ENCODE data around the gene PITPNC1.

Gene PITPNC1

DNA sequence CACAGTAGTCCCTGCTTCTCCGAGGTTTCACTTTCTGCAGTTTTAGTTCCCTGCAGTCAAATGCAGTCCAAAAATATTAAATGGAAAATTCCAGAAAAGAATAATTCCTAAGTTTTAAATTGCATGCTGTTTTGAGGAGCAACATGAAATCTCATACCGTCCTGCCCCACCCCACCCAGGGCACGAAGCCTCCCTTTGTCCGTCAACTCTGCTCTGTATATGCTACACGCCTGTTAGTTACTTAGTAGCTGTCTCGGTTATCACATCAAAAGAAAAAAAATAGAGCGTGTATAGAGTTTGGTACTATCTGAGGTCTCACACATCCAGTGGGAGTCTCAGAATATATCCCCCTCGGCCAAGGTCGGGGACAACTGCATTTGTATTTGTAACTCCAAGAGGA, 211.2 kb downstream of the PITPNC1 start:
- DNase-seq: no peak

DNA sequence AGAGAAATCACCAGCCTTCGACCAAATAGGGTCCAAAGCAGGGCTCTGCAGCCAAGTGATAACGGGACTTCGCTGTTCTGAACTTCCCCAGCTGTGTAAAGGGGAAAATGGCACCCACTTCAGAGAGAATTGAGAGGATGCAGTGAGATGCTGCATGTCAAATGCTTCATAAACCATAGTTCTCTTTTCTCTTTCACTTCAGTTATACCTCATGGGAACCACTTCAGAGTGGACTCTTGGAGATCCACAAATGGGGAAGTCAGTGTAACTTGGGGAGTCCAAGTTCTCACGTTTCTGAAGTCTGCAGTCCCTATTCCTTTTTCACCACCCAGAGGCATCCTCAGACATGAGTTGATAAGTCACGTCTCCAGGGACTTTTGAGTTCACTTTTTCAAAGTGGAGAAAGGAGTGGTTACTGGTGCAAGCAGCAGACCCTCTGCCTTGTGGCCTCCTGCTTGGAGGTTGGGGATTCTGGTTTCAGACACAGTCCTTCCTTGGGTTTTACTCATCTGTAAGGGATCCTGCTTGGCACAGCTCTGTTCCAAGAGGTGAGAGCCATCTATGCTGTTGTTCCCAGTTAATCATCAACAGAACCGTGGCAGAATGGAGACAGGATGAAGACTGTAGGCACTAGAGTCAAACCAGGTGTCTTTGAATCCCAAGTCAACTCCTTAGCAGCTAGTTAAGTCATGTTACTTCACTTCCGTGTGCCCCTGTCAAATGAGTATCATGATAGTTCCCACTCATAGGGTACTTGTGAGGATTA, 217.2 kb downstream of the PITPNC1 start:
- peak; percentile 43 to 50 for DNase-seq

DNA sequence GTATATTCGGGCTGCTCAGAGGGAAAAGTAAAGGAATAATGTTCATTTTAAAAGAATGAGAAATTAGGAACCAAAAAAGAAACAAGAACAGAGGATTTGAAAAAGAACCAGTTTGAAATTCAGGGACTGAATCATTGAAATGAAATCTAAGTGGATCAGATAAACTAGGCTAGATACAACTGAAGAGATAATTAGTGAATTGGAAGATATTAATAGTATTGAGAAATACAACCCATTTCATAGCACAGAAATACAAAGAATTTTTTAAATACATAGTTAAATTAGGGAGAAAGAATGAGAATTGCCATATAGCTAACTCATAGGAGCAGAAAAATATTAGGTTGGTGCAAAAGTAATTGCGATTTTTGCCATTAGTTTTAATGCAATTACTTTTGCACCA, 223.3 kb downstream of the PITPNC1 start:
- no peak for DNase-seq

DNA sequence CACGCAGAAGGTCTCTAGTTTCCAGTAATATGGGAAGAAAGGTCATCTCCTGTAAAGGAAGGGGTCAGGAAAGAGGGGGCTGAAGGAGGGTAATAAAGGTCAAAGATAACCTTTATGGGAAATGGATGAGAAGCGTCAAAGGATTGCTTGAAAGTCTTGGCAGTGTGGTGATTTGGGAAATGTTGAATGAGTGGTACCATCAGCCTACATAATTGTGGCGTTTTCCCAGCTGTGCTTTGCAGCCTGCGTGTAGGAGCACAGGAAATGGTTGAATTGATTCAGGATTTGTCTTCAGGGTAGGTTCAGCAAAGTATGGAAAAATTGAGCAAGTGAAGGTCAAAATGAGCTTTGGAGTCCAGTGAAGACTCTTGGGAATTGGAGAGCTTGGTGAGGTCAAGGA, 224.8 kb downstream of the PITPNC1 start:
- no peak for DNase-seq

DNA sequence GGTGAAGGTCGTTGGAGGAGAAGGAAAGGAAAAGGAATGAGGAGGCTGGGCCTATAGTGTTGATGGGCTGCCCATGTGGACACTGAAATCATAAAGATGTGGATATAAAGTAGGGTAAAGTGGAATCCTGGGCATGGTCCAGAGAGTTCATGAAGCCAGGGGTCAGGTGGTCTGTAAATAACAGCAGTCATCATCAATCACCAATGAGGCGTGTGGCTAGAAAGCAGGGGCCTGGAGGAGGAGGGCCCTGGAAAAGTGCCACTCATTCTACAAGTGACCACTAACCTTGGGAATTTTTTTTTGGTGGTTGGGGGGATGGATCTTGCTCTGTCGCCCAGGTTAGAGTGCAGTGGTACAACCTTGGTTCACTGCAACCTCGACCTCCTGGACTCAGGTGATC, 225.4 kb downstream of the PITPNC1 start:
- DNase-seq: no peak

DNA sequence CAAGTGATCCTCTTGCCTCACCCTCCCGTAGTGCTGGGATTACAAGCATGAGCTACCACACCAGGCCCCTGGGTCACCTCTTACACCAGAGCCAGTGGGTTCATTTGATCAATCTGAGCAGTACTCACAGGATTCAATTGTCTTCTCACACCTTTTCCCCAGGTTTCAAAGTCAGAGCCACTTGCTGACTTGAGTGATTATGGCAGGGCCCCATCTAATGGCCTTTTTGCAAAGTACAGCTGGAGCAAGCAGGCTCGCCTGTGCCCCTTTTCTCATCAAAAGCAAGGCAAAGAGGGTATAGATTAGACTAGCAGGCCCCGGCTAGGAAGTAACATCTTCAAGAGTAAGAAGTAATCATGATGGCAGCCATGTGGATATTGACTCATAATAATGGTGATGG, 225.9 kb downstream of the PITPNC1 start:
- peak; percentile 13 to 36 for DNase-seq

DNA sequence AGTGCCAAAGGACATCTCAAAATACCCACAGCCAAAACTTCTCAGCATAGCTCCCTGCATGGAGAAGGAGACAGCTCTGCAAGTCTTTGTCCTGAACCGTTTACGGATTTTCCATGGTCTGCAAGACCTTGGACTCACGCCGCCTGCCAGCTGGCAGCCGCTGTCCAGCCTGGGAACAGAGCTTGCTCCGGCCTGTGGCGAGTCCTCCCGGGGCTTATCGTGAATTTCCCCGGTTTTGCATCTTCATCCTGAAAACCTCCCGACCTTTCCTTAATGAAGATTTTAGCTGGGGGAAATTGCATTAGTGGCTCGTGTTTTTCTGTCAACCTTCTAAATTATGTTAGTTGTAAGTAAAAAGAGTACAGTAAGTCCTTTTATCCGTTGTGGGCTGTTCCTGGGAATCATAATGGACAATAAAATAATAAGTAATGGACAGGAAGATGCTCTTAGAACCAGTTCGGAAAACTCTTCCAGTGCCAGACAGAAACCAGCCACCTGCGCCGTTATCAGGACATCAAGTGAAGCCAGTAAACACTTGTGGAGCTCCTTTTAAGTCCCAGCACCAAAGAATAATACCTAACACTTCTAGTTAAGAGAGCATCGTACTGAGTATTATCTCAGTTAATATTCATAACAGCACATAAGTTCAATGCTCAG, 228.3 kb downstream of the PITPNC1 start:
- no peak for DNase-seq

DNA sequence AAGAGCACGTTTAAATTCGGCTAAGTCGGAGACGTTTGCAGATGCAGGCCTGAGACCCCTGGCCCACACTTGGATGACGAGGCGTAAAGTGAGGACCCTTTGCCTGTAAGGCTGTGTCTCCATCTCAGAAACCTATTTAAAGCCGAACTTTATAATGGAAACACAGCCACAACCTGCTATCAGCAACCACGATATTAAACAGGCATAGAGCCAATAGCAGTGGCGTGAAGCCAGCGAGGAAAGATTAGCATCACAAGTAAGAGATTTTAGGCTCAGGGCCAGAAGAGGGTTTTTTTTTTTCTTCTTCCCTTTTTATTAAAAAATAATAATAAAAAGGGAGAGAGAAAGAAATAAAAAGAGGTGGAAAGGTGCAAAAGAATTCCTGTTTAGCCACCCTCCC, 229.4 kb downstream of the PITPNC1 start:
- no peak for DNase-seq

DNA sequence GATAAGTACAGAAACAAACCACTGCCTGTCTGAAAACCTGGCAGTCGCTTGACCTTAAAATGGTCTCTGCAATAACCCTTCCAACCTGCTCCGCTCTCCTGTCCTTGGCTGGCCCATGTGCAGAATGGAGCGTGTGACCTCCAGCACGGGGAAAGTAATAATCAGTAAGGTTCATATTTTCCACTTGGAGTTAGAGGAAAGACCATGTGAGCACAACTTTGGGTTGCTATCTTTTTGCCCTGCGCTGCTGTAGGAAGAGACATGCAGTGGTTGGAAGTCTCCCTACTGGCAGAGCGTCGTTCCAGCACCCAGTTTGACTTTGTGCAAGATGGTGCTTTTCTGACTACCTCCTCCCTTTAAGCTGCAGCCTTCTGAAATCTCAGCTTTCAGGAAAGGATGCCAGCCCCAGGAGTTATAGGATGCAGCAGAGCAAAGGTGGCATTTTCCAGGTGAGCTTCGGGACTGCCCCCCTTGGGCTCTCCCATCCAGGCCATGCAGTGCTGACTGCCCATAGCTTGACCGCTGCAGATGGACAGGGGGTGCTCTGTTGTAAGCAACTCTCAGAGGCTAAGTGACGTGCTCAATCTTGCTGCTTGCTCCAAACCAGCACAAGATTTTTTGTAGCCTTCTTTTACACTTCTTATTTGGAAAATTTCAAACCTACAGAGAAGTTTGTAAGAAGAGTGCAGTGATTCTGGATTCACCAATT, 230.0 kb downstream of the PITPNC1 start:
- no peak for DNase-seq

DNA sequence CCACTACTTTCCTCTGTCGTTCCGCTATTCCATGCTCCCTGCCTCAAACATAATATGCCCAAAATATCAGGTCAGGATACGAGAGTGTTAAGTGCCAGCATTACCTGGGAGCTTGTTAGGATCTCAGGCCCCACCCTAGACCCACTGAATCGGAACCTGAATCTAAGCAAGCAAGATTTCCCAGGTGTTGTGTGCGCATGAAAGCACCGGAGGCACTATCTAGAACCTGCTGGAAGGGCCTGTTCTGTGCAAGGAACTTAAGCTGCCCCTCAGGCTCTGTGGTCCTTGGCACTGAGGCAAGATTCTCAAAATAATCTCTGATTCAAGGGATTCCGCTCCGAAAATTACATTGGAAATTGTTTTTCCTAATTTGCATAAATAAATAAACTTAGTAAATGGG, 233.0 kb downstream of the PITPNC1 start:
- no peak for DNase-seq

DNA sequence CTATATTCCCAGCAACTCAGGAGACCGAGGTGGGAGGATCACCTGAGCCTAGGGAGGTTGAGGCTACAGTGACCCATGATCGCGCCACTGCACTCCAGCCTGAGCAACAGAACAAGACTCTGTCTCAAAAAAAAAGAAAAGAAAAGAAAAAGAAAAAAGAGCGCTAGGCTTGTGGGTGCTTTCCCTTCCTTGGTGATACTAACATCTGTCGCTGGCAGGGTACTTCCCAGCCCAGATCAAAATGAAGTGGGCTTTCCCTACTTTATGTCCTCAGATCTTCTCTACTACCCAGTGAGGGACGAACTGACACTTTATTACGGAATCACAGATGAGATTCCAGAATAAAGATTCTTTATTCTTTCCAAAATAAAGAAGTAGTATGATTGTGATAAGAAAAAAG, 236.9 kb downstream of the PITPNC1 start:
- no peak for DNase-seq

DNA sequence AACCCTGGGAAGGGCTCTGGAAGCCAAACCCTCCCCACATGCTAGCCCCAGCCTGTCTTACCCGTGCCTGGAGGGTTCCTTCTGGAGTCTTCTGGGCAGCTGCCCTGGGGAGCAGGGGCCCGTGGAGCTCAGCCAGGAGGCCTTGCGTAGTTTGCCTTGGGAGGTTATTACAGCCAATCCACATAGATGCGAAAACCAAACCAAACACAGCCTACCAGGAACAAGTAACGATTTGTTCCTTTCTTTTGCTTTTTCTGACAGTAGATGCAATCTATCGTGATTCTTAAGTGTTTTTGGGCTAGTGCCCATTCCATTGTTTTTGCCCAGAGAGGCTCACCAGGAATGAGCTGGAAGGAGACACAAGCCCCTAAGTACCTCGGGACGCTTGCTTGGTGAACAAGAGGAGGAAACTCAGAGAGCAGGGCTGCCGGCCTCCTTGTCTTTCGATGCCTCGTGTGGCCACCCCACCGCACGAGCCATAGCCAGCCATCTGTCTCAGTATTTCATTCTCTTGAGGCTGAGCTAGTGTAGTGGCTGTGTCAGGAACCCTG, 238.0 kb downstream of the PITPNC1 start:
- no peak for DNase-seq

DNA sequence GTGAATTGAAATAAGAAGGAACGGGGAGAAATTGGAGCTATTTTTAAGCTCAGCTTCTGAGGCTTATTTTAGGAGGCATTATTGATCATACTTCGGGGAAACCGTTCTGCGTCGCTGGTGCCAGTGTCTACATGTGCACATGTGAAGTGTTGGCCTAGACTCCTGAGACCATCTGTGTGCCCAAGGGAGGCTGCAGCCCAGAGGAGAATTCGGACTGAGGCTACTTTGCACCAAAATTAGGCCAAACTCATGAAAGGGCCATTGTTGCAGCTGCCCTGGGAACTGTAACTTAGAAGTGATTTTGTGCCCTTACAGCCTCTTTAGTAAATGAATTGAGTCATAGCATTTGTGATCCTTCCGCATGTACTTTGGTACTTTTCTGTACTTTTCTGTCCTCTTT, 238.7 kb downstream of the PITPNC1 start:
- DNase-seq: no peak

DNA sequence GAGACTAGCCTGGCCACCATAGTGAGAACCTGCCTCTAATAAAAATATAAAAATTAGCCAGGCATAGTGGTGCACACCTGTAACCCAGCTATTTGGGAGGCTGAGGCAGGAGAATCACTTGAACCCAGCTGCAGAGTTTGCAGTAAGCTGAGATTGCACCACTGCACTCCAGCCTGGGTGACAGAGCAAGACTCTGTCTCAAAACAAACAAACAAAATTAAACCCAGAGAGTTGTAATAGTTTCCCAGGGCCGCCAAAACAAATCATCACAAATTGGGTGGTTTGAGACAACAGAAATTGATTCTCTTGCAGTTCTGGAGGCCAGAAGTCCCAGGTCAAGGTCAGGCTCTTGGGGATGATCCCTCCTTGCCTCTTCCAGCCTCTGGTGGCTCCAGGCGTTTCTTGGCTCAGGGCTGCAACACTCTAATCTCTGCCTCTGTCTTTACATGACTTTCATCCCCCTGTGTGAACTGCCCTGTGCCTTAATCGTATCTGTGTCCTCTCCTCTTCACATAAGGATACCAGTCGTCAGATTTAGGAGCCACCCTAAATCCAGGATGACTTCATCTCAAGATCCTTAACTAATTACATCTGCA, 240.3 kb downstream of the PITPNC1 start:
- no peak for DNase-seq

DNA sequence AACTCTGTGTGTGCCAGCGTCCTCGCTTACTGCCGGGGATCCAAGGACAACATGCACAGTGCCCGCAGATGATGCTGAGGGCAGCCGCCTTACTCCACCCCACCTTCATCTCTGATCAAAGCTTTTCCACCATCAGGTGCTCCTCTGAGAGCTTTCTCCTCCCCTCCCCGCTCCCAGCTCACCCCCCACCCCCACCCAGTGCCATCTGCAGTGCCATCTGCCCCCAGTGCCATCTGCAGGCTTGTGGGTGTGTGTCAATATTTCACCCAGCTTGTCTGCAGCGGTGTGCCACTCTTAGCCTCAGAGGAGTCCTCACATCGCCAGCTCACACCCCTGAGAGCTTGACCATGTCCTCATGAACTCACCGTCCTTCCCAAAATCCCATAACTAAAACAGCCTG, 242.5 kb downstream of the PITPNC1 start:
- no peak for DNase-seq

DNA sequence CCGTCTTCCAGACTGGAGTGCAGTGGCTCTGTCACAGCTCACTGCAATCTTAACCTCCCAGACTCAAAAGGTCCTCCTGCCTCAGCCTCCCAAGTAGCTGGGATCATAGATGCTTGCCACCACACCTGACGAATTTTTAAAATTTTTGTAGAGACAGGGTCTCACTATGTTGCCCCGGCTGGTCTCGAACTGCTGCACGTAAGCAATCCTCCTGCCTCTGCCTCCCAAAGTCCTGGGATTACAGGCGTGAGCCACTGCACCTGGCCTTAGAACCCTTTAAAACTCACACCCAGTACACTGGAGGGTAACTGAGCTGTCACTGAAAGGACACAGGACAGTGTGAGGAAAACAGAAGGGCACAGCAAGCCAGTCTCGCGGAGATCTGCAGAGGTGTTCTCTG, 243.0 kb downstream of the PITPNC1 start:
- no peak for DNase-seq

DNA sequence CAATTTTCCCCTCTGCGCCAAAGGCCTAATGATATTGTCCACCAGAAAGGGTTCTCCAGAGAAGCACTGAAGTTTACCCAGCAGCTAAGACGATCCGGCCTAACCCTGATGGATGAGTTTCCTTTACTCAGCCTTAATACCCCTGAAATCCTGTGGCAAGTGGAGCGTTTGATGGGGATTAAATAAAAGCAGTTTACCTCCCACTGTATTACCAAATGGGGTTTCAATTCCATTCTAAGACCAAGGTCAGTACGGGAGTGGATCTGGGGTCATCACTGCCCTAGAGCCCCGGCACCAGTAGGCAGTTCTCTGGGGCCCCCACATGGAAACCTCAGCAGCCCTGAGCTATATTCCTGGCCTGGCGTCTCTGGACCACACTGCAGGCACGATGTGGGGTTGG, 243.6 kb downstream of the PITPNC1 start:
- no peak for DNase-seq

DNA sequence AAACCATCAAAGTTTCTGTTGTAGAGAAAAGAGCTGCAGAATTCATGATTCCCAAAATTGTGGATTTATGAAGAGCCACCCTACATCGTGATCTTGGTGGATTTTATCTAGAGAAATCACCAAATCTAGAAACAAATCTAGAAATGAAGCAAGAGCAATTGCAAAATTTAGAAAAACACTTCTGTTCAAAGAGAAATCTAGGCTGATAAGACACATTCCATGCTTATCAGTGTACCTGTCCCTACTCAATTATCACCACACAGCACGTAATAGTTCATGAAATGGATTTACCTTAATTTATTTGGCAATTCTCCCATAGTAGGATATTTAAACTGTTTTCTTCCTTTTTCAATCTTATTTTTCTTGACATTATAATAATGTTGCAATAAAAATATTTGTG, 246.7 kb downstream of the PITPNC1 start:
- DNase-seq: no peak

DNA sequence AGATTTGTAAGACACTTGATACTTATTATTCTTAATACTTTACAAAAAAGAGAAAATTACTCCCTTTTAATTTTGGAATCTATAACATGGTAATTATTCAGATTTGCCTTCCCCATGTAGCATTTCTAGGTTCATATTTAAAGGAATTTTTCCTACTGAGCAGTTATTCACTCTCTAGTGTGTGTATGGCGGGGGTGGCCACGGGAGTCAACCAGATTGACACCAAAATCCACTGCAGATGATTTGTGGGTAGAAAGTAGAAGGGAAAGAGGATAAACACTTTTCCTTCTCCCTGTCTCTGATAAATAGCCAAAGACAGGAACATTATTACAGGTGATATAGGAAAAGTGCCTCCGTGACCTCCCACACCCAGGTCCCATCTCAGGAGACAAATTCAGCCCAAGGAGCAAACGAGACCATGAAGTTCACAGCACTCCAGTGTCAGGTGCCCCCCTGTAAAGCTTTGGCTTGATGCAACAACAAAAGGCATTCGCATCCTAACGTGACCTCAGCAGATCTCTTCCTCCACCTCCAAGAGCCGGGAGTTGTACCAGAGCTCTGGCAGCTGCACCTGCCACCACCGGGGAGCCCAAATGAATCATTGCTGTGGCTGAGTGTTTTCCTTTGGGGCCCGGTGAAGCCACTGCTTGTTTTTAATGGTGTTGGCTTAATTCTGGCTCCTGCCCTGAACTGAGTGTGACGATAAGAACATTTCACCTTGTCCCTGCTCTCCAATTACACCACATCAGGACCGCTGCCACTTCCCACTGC, 248.0 kb downstream of the PITPNC1 start:
- no peak for DNase-seq

DNA sequence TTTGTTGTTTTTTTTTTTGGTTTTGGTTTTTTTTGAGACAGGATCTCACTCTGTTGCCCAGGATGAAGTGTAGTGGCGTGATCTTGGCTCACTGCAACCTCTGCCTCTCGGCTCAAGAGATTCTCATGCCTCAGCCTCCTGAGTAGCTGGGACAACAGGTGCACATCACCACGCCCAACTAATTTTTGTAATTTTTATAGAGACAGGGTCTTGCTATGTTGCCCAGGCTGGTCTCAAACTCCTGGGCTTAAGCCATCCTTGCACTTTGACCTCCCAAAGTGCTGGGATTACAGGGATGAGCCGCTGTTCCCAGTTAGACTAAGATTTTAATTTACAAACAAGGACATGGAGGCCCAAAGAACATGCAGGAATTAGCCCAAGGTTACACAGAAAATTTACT, 248.9 kb downstream of the PITPNC1 start:
- DNase-seq: no peak

DNA sequence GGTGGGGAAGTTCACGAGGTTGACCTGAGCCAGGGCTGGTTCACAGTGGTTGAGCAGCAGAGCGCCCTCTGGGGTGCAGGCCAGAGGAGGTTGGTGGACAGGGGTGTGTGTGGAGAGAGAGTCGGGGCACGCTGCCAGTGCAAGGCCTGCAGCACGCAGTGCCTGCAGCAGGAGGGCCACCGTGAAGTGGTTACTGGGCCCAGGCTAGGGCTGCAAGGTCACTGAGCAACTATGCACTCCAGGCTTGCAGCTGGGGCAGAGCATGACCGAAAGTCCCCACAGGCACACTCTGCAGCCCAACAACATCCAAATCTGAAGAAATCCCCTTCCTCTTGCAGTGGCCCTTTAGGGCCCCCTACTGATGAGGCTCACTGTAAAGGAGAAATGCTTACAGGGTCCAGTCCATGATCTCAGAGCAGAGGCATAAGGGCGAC, 251.5 kb downstream of the PITPNC1 start:
- DNase-seq: peak in 1 of 2 donors; percentile 8

DNA sequence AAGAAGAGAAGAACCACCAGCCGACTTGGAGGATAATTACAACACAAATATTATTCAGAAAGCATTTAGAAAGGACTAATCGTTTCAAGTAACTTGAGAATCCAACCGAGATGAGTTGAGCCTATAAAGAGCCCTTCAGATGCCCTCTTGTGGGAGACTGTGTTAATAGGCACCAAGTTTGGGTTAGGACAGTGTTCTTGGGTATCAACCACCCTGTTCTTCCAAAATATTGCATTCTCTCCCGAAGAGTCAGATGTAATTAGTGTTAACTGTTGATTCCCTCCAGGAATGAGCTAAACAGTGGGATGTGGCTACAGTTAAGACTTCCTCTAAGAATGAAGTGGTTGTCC, 252.9 kb downstream of the PITPNC1 start:
- DNase-seq: peak in 1 of 2 donors; percentile 20
